Panc1 (cell line): ENCODE measurements around the gene HCFC1. TPM values are rescaled to one million over a fixed set of nuclear protein-coding genes. Genes with fewer than 3 reads are reported as not detected.

Experiments
- ATAC-seq: fragments of 200-7000 bp; cut with Tn5 transposase; 2 replicates; pipeline ENCODE4 v1.9.1; 2020; ENCODE audit warnings: mild to moderate bottlenecking, moderate library complexity
- BruUV-seq: library from RNA; stranded (reverse); fragments of 400-500 nt; replicated peaks from 2 replicates; lab custom pipeline; 2021; lab: Mats Ljungman, UMichigan
- CTCF ChIA-PET: fragments of 300-600 bp; sonication (Branson Sonifier 250); formaldehyde crosslinking; loops from one replicate; lab custom pipeline; 2022; ENCODE audit warnings: antibody characterized with exemption; lab: Charles Lee
- POLR2A ChIA-PET: fragments of 300-600 bp; sonication (Branson Sonifier 250); formaldehyde crosslinking; loops from one replicate; lab custom pipeline; 2022; ENCODE audit warnings: antibody characterized with exemption; lab: Charles Lee
- DNase-seq: peaks from one replicate; pipeline ENCODE4 v3.0.0-alpha.2; 2010; ENCODE audit warnings: low read depth, low spot score
- H3K27ac ChIP-seq: 2 replicates; pipeline ENCODE4 v1.5.1; 2011; ENCODE audit warnings: mild to moderate bottlenecking, low read length, inconsistent platforms
- H3K27me3 ChIP-seq: fragments of 200-500 bp; sonication (Bioruptor generic); 2 replicates; pipeline ENCODE4 v1.6.0; 2014; ENCODE audit warnings: low read length, inconsistent platforms; ENCODE audit not compliant: control insufficient read depth, insufficient read depth
- H3K36me3 ChIP-seq: fragments of 200-500 bp; sonication (Bioruptor generic); 2 replicates; pipeline ENCODE4 v1.5.1; 2014; ENCODE audit warnings: inconsistent platforms, mild to moderate bottlenecking, low read length, moderate library complexity; ENCODE audit not compliant: control insufficient read depth, insufficient read depth
- H3K4me1 ChIP-seq: 2 replicates; pipeline ENCODE4 v1.5.1; 2011; ENCODE audit warnings: inconsistent platforms, mild to moderate bottlenecking, low read length, moderate library complexity; ENCODE audit not compliant: control insufficient read depth, insufficient read depth
- H3K4me3 ChIP-seq, 2 experiments: 2 replicates each; pipeline ENCODE4 v1.5.1; 2011 to 2012; ENCODE audit warnings: low read depth in 2 of 2, low read length in 2 of 2, mild to moderate bottlenecking in 2 of 2, inconsistent platforms in 1 of 2, moderate library complexity in 1 of 2
- H3K9me3 ChIP-seq: fragments of 200-500 bp; sonication (Bioruptor generic); 2 replicates; pipeline ENCODE4 v1.5.1; 2014; ENCODE audit warnings: low read depth, mild to moderate bottlenecking, inconsistent platforms, low read length, moderate library complexity; ENCODE audit not compliant: control insufficient read depth, insufficient read depth
- CTCF ChIP-seq: fragments of 450-650 bp; IDR thresholded peaks from 2 replicates; pipeline ENCODE4 v1.5.1; 2017; ENCODE audit warnings: mild to moderate bottlenecking
- POLR2AphosphoS5 ChIP-seq: IDR thresholded peaks from 2 replicates; pipeline ENCODE4 v1.6.1; 2012; ENCODE audit warnings: mild to moderate bottlenecking, low read depth, low read length, moderate library complexity
- TCF7L2 ChIP-seq: IDR thresholded peaks from 2 replicates; pipeline ENCODE4 v1.6.1; 2011; ENCODE audit warnings: mild to moderate bottlenecking, low read depth, low read length, inconsistent platforms
- in situ Hi-C: cut with HindIII; loops from 2 replicates; pipeline ENCODE4 v1.10.0; 2016; ENCODE audit warnings: low sequenced_read_pairs, low pct_unique_long_range_greater_than_20kb
- intact Hi-C: fragments of 100-400 bp; cut with micrococcal nuclease; formaldehyde crosslinking; loops from one replicate; pipeline ENCODE4 v1.10.0; 2022; ENCODE audit not compliant: unreplicated experiment
- total RNA-seq: library from RNA; stranded (reverse); gene quantifications from one replicate; pipeline ENCODE4 v1.2.1, GENCODE V29; 2021; ENCODE audit not compliant: unreplicated experiment
- TF ChIP-seq, protein P1 (sequence below), 2 experiments: IDR thresholded peaks; 2 replicates each; pipeline ENCODE4 v1.6.1; 2011 to 2012; ENCODE audit warnings: low read depth in 2 of 2, control low read depth in 1 of 2, low read length in 1 of 2, mild to moderate bottlenecking in 1 of 2, moderate library complexity in 1 of 2; ENCODE audit not compliant: insufficient read depth in 1 of 2

The HCFC1 gene
- total RNA-seq, 1 experiment from 2014 or later = 113 TPM

DNA sequence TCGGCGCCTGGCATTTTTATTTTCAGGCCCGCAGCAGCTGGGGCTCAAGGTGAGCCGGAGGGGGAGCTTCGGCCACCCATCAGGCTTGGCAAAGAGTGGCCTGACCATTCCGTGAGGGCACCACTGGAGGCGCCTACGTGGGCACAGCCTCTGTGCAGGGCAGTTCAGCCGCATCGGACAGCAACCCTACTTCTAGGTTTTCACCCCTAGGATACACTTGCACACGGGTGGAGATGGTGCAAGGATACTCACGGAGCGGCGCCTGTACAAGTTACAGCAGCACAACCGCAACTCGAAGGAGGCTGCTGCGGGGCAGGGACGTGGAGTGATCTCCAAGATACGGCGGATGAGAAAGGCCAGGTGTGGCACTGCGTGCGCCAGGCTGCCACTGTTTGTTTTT, 10.8 kb downstream of the HCFC1 start:
- Histone ChIP-seq H3K4me1 (no peaks in the 10 kb centered on the region), H3K27me3 (no peaks in the 10 kb centered on the region), H3K27ac (no peak overlapping the region), H3K9me3 (no peaks in the 10 kb centered on the region), H3K4me3 (no peak overlapping the region), H3K36me3 (peaks cover 10% of the 10 kb centered on the region)
- ChIA-PET POLR2A (no interaction called here), CTCF (no interaction called here)
- DNase-seq (no peak), ATAC-seq (no peak)
- in situ Hi-C loops (no loop called here), intact Hi-C loops (no loop called here)
- no TSS peak for BruUV-seq
- TF ChIP-seq, protein P1, sequence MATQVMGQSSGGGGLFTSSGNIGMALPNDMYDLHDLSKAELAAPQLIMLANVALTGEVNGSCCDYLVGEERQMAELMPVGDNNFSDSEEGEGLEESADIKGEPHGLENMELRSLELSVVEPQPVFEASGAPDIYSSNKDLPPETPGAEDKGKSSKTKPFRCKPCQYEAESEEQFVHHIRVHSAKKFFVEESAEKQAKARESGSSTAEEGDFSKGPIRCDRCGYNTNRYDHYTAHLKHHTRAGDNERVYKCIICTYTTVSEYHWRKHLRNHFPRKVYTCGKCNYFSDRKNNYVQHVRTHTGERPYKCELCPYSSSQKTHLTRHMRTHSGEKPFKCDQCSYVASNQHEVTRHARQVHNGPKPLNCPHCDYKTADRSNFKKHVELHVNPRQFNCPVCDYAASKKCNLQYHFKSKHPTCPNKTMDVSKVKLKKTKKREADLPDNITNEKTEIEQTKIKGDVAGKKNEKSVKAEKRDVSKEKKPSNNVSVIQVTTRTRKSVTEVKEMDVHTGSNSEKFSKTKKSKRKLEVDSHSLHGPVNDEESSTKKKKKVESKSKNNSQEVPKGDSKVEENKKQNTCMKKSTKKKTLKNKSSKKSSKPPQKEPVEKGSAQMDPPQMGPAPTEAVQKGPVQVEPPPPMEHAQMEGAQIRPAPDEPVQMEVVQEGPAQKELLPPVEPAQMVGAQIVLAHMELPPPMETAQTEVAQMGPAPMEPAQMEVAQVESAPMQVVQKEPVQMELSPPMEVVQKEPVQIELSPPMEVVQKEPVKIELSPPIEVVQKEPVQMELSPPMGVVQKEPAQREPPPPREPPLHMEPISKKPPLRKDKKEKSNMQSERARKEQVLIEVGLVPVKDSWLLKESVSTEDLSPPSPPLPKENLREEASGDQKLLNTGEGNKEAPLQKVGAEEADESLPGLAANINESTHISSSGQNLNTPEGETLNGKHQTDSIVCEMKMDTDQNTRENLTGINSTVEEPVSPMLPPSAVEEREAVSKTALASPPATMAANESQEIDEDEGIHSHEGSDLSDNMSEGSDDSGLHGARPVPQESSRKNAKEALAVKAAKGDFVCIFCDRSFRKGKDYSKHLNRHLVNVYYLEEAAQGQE (IDR thresholded peaks at IDR 0.05; ENCODE audit: insufficient read depth in 1 of 2, low read depth in 2 of 2, low read length in 1 of 2) = no peak
- TF ChIP-seq CTCF = no peak

- in situ Hi-C loops = no loop called here
- ATAC-seq (no peak), DNase-seq (no peak)
- Histone ChIP-seq H3K27me3 (no peaks in the 10 kb centered on the region), H3K4me3 (no peak overlapping the region), H3K27ac (no peak overlapping the region), H3K36me3 (peaks cover 10% of the 10 kb centered on the region), H3K4me1 (no peaks in the 10 kb centered on the region), H3K9me3 (no peaks in the 10 kb centered on the region)
- intact Hi-C loops = no loop called here
- POLR2A ChIA-PET = no interaction called here
- TF ChIP-seq, protein P1 (IDR thresholded peaks at IDR 0.05; ENCODE audit: insufficient read depth in 1 of 2, low read depth in 2 of 2, low read length in 1 of 2) = no peak
- TF ChIP-seq CTCF (no peak), TCF7L2 (no peak), POLR2AphosphoS5 (no peak)
- no TSS peak for BruUV-seq
- CTCF ChIA-PET = no interaction called here
Observed at GRCh38 chrX:153960077-153960476, 11.5 kb downstream of the HCFC1 start.
